PC-9 (cell line): ENCODE results near the gene GULP1. TPM values are rescaled to one million over a fixed set of nuclear protein-coding genes. Genes with fewer than 3 reads are reported as not detected.
"Not testable (repeated sequence)": the region's sequence is repeated elsewhere in the genome, so short reads cannot be mapped to it uniquely, and the experiment has no call there.

Experiments used
- BruUV-seq: library from RNA; stranded (reverse); fragments of 400-500 nt; replicated peaks from 2 replicates; lab custom pipeline; 2021; lab: Mats Ljungman, UMichigan
- CTCF ChIA-PET: fragments of 300-600 bp; sonication (Branson Sonifier 250); formaldehyde crosslinking; loops from one replicate; lab custom pipeline; 2022; ENCODE audit warnings: antibody characterized with exemption; lab: Charles Lee
- POLR2A ChIA-PET: fragments of 300-600 bp; sonication (Branson Sonifier 250); formaldehyde crosslinking; loops from one replicate; lab custom pipeline; 2022; ENCODE audit warnings: antibody characterized with exemption; ENCODE audit not compliant: unreplicated experiment; lab: Charles Lee
- DNase-seq, 2 experiments: peaks; one replicate each; pipeline versions ENCODE4 v3.0.0 to v3.0.0-alpha.2; 2015 to 2022; ENCODE audit warnings: mixed read lengths in 1 of 2
- H2AFZ ChIP-seq: fragments of 200-600 bp; sonication (generic); 2 replicates; pipeline ENCODE4 v1.8.1; 2017; ENCODE audit warnings: antibody characterized with exemption
- H3F3A ChIP-seq: fragments of 200-600 bp; sonication (generic); 2 replicates; pipeline ENCODE4 v1.8.1; 2017; ENCODE audit warnings: antibody characterized with exemption, mild to moderate bottlenecking, low read depth; ENCODE audit not compliant: insufficient read depth
- H3K27ac ChIP-seq: fragments of 200-600 bp; sonication (generic); 2 replicates; pipeline ENCODE4 v1.6.1; 2016; ENCODE audit warnings: mixed run types
- H3K27me3 ChIP-seq: fragments of 200-600 bp; sonication (generic); 2 replicates; pipeline ENCODE4 v1.6.1; 2016; ENCODE audit warnings: low read depth, mixed run types; ENCODE audit not compliant: insufficient read depth
- H3K36me3 ChIP-seq: fragments of 200-600 bp; sonication (generic); 2 replicates; pipeline ENCODE4 v1.6.1; 2016; ENCODE audit warnings: low read depth, mixed run types
- H3K4me1 ChIP-seq: fragments of 200-600 bp; sonication (generic); replicated peaks from 2 replicates; pipeline ENCODE4 v1.6.1; 2016; ENCODE audit warnings: mixed run types; ENCODE audit not compliant: insufficient read depth
- H3K4me2 ChIP-seq: fragments of 200-600 bp; sonication (generic); 2 replicates; pipeline ENCODE4 v1.6.1; 2017; ENCODE audit warnings: mixed run types
- H3K4me3 ChIP-seq: fragments of 200-600 bp; sonication (generic); 2 replicates; pipeline ENCODE4 v1.6.1; 2016; ENCODE audit warnings: mixed run types
- H3K79me2 ChIP-seq: fragments of 200-600 bp; sonication (generic); 2 replicates; pipeline ENCODE4 v1.6.1; 2017; ENCODE audit warnings: low read depth, mixed run types
- H3K9me2 ChIP-seq: fragments of 200-600 bp; sonication (generic); 2 replicates; pipeline ENCODE4 v1.8.1; 2017; ENCODE audit warnings: mild to moderate bottlenecking; ENCODE audit not compliant: insufficient read depth
- H3K9me3 ChIP-seq: fragments of 200-600 bp; sonication (generic); 2 replicates; pipeline ENCODE4 v1.8.1; 2016; ENCODE audit warnings: low read depth; ENCODE audit not compliant: insufficient read depth
- H4K20me1 ChIP-seq: fragments of 200-600 bp; sonication (generic); 2 replicates; pipeline ENCODE4 v1.8.1; 2017; ENCODE audit not compliant: insufficient read depth
- CTCF ChIP-seq: fragments of 200-600 bp; sonication (generic); conservative IDR thresholded peaks from 2 replicates; pipeline ENCODE4 v1.6.1; 2017; ENCODE audit warnings: mixed run types, antibody characterized with exemption, mild to moderate bottlenecking, moderate library complexity
- EZH2 ChIP-seq: fragments of 200-600 bp; sonication (generic); IDR thresholded peaks from 2 replicates; pipeline ENCODE4 v1.8.0; 2017; ENCODE audit warnings: antibody characterized with exemption, low read depth
- intact Hi-C: fragments of 100-400 bp; cut with micrococcal nuclease; formaldehyde crosslinking; loops from one replicate; pipeline ENCODE4 v1.10.0; 2022; ENCODE audit not compliant: unreplicated experiment
- total RNA-seq: library from RNA; stranded (reverse); gene quantifications from 2 replicates; pipeline ENCODE4 v1.2.3, GENCODE V29; 2021

GULP1 gene
- total RNA-seq, 1 experiment from 2014 or later = 38.0 TPM

- Histone ChIP-seq H3K27me3 (no peaks in the 10 kb centered on the region), H2AFZ (no peak overlapping the region), H3K79me2 (no peaks in the 10 kb centered on the region), H3K27ac (no peak overlapping the region), H3K4me2 (no peak overlapping the region), H3K4me3 (no peak overlapping the region), H3K36me3 (no peaks in the 10 kb centered on the region), H3K9me3 (no peaks in the 10 kb centered on the region), H4K20me1 (no peaks in the 10 kb centered on the region), H3F3A (no peaks in the 10 kb centered on the region), H3K9me2 (no peaks in the 10 kb centered on the region), H3K4me1 (no peaks in the 10 kb centered on the region)
- no peak for TF ChIP-seq CTCF
- TF ChIP-seq EZH2 = no peak
- ChIA-PET POLR2A (no interaction called here), CTCF (no interaction called here)
- no peak for DNase-seq
- no TSS peak for BruUV-seq
- intact Hi-C loops = no loop called here
Observed at GRCh38 chr2:188452084-188452483, 160.4 kb downstream of the GULP1 start.

GRCh38 chr2:188456114-188456909 lies 164.6 kb downstream of the GULP1 start:
- H3K9me3 ChIP-seq = no peaks in the 10 kb centered on the region
- no peak overlapping the region for H3K4me3 ChIP-seq
- ChIA-PET POLR2A (no interaction called here), CTCF (no interaction called here)
- no peak for DNase-seq
- TF ChIP-seq EZH2 (no peak), CTCF (no peak)
- no peak overlapping the region for H3K4me2 ChIP-seq
- H3K79me2 ChIP-seq = no peaks in the 10 kb centered on the region
- no peaks in the 10 kb centered on the region for H3K36me3 ChIP-seq
- H2AFZ ChIP-seq = no peak overlapping the region
- no peaks in the 10 kb centered on the region for H3K9me2 ChIP-seq
- no peaks in the 10 kb centered on the region for H3K27me3 ChIP-seq
- H4K20me1 ChIP-seq = no peaks in the 10 kb centered on the region
- intact Hi-C loops = no loop called here
- H3K27ac ChIP-seq = no peak overlapping the region
- no TSS peak for BruUV-seq
- H3K4me1 ChIP-seq = no peaks in the 10 kb centered on the region
- H3F3A ChIP-seq = no peaks in the 10 kb centered on the region

- BruUV-seq = no TSS peak
- DNase-seq = no peak
- CTCF ChIA-PET = no interaction called here
Observed at GRCh38 chr2:188459061-188459460, 167.4 kb downstream of the GULP1 start.

GRCh38 chr2:188466078-188466477 lies 174.4 kb downstream of the GULP1 start:
- H3K27me3 ChIP-seq, H3K27ac ChIP-seq, H3K79me2 ChIP-seq, H3K36me3 ChIP-seq, H4K20me1 ChIP-seq, CTCF ChIA-PET, H3K4me3 ChIP-seq, BruUV-seq, H3K4me2 ChIP-seq, H3F3A ChIP-seq, H3K9me2 ChIP-seq, DNase-seq, intact Hi-C loops, H2AFZ ChIP-seq, H3K4me1 ChIP-seq, H3K9me3 ChIP-seq: not testable (repeated sequence)
- POLR2A ChIA-PET = interaction anchor here (0.6 kb wide), 1 partner anchor 917 kb away, joined by 3 read pairs; no protein-coding TSS in a partner anchor

More at GRCh38 chr2:188459061-188459460, 167.4 kb downstream of the GULP1 start:
- Histone ChIP-seq H3K4me1 (no peaks in the 10 kb centered on the region), H3K36me3 (no peaks in the 10 kb centered on the region), H3K4me2 (no peak overlapping the region), H3K9me3 (no peaks in the 10 kb centered on the region), H3K9me2 (no peaks in the 10 kb centered on the region), H4K20me1 (no peaks in the 10 kb centered on the region), H3K79me2 (no peaks in the 10 kb centered on the region), H2AFZ (no peak overlapping the region), H3K27ac (no peak overlapping the region), H3K27me3 (no peaks in the 10 kb centered on the region), H3F3A (no peaks in the 10 kb centered on the region), H3K4me3 (no peak overlapping the region)
- no peak for TF ChIP-seq EZH2
- TF ChIP-seq CTCF = no peak
- POLR2A ChIA-PET = no interaction called here
- intact Hi-C loops = no loop called here
